GM21528 (cell line): Measurements from ENCODE around the gene RAB4A.

Experiments used
- ATAC-seq: cut with Tn5 transposase; IDR thresholded peaks from one replicate; pipeline ENCODE4 v1.9.1; 2021; ENCODE audit warnings: mild to moderate bottlenecking, moderate library complexity; ENCODE audit not compliant: unreplicated experiment, low FRiP score

Gene RAB4A

DNA sequence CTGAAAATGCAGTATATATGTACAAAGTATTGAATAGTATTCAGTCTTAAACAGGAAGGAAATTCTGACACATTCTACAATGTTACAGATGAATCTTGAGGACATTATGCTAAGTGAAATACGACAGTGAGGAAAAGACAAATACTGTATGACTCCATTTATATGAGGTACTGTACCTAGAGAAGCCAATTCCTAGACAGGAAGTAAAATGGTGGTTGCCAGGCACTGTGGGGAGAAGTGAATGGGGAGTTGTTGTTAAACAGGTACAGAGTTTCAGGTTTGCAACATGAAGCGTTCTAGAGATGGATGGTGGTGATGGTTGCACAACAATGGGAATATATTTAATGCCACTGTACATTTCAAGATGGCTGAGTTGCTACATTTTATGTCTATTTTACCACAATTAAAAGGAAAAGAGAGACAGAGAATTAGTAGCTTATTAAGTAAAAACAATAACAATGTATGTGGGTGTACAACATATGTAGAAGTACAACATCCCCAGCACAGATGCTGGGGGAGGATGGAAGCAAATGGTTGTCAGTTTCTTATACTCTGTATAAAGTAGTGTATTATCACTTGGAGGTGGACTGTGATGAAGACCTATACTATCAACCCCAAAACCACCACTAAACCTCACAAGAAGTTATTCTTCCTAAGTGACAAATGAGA lies 3.9 kb upstream of the RAB4A start:
- ATAC-seq: no peak

DNA sequence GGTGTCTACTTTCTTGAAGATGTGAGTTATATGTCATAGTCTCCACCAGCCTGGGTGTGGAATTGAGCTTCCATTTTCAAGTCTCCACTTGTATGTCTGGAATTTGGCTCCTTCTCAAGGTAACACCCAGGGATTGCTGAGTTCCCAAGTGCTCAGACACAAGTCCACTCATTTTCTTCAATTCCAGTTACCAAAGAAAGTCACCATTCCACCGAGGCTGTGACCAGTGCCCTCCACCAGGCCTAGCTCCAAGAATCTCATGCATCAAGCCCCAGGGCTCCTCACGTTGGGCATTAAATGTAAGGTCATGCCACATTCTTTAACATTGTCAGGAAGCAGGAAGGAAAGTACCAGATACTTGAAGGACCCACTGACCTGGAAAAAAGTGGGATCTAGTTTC lies 2.4 kb upstream of the RAB4A start:
- ATAC-seq: no peak

DNA sequence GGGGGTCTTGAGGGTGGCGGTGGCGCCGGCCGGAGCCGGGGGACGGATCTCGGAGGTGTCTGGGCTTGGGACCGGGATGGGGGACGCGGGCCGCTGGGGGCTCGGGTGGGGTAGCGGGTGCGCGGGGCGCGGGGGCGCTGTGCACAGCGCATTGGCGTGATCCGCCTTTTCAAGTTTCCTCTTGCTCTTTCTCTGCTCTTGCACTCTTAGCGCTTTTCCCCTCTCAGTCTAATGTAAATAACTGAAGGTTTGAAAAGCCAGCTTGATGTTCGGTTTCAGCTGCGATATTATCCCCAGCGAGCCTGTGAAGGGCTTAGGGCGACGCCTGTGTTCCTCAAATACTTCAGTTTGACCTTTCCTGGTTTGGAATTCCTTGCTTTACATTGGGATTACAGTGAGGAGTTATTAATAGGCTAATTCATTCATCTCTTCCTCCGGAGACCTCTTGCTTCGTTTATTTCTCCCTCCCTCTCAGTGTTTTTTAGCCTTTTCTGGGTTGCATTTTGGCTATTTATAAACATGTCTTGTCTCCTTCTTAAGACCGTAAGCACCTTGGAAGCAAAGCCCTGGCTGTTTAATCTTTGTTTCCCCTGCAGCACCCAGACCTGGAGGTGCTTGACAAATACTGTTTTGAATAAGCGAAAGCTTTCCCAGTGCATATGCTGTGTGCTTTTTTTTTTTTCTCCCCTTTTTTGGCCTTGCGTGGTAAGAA lies 693 bp downstream of the RAB4A start:
- peak; percentile 56 for ATAC-seq

DNA sequence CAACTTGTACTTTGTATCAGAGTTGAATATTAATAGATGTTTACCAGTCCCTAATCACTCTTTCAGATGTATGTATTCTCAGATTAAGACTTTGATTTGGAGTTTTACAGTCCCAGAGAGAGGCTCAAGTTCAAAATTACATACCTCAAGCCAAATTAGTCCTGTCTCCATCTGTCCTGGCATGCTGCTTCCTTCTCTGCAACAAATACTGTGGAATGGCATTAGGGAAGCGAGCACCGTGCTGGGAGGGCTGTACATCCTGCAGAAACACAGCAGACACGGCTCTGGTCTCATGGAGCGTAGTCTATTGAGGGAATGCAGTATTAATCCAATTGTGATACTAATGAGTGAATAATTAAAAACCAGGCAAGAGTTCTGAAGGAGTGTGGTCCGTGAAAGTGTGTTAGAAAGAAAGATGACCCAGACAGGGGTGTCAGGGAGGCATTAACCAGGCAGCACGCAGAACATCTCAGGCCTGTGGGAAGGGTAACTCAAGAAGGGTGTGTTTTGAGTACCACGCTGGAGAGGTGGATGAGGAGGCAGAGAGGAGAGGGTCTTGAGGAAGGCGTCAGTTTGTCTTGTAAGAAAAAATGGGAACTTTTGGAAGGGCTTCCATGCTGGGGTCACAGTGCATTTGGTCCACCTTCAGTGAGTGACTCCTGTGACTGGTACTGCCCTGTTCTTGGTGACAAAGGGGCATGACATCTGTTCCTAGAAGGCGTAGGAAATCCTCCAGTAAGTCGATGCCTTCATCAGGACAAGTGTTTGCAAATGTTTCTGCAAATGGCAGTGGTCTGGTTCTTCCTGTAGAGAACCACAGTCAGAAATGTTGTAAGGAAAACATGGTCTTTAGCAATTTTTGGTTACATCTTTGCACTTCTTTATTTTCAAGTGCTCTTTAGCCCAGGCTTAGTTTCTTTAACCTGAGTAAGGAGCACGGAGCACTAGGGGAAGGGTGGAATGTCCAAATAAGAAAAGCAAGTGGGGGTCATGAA lies 1.6 kb downstream of the RAB4A start:
- no peak for ATAC-seq

DNA sequence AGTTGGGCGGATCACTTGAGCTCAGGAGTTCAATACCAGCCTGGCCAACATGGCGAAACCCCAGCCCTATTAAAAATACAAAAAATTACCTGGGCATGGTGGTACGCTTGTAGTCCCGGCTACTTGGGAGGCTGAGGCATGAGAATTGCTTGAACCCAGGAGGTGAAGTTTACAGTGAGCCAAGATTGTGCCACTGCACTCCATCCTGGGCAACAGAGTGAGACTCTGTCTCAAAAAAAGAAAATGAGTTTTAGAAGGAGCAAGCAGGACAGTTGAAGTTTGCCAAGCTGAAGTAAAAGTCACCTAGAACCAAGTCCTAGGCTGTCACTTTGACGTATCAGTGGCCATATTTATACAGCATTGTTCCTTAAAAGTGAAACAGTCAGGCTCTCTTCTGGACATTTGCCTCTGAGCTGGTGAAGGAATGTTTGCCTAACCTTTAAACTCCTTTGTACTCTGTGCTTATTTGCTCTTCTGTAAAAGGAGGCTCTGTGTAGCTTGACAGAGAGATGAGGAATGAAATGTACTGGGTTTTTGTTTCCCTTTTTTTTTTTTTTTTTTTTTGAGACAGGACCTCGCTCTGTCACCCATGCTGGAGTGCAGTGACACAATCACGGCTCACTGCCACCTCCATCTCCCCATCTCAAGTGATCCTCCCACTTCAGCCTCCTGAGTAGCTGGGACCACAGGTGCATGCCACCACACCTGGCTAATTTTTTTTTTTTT lies 2.8 kb downstream of the RAB4A start:
- ATAC-seq: no peak

DNA sequence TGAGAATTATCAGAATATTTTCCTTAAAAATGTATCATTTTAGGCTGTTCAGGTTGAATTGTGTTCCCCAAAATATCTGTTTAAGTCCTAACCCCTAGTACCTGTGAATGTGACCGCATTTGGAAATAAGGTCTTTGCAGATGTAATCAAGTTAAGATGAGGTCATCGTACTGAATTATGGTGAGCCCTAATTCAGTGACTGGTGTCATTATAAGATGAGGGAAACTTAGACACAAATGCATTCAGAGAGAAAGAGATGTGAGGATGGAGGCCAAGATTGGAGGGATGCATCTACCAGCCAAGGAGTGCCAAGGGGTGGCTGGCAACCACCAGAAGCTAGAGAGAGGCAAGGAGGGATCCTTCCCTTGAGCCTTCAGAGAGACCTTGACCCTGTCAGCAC lies 4.1 kb downstream of the RAB4A start:
- ATAC-seq: no peak

DNA sequence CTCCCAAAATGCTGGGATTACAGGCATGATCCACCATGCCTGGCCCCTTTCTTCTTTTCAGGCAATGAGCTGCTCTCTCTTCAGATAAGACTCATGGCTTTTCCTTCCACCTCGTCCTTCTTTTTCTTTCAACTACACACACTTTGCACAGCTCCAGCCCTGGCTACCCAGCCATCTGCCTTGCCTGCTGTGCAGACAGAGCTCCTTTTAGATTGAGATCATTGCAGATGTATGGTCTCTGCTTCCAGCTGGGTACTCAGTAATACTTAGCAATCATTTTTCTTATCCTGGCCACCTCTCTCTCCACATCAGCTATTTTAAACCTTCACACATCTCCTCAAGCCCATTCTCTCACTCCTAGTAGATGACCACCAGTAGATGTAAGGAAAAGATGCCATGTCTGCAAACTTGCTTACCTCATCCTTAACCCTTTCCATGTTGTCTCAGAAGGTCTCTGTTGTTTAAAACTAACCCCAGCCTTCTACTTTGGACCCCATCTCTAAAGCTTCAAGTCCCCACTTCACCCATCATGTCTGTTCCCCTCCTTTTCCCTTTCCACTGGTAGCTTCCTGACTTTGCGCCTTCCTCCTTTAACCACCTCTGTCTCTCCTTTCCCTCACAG lies 7.3 kb downstream of the RAB4A start:
- ATAC-seq: no peak

DNA sequence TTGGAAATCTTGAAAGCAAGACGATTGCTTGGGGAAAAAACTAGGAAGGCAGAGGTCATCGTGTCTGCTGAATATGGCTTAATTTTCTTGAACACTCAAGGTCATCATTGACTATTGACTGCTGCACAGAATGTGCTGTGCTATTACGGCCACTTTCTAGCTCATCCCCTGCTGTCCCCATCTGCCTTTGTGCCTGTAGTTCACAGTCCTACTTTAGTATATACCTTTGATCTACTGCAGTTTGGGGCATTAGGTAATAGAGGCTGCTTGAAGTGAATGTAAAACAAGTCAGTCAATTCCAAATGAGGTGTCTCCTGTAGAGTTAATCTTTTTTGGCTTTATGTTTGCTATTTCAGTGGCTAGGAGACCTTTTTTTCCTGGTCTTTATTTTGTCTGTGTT lies 8.3 kb downstream of the RAB4A start:
- ATAC-seq: no peak

DNA sequence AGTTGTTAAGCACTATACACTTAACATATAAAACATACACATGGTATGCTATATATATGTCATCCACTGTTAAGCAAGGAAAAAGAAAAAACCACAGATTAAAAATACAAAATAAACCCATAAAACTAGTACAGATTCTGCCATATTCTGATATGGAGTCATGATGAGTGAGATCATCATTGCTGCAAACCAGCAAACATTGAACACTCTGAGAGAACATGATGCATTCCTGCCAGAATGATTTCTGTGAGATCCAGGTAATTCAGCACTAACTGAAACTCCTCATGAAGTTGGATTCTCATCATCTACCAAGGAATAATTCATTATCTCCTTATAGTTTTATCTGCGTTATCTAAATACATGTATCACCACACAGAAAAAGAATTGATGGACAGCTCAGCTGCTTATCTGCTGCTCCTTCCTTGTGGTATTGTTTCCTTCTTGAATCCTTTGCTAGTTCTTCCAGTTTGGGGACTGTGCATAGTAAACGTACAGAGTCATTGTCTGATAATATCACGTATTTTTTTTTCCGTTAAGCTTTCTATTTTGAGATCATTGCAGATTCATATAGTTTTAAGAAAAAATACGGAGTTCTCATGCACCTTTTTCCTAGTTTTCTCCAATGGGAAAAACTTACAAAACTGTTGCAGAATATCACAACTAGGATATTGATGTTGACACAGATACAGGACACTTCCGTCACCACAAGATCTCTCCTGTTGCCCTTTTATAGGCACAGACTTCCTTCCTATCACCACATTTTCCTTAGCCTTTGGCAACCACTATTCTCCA lies 9.3 kb downstream of the RAB4A start:
- ATAC-seq: no peak

DNA sequence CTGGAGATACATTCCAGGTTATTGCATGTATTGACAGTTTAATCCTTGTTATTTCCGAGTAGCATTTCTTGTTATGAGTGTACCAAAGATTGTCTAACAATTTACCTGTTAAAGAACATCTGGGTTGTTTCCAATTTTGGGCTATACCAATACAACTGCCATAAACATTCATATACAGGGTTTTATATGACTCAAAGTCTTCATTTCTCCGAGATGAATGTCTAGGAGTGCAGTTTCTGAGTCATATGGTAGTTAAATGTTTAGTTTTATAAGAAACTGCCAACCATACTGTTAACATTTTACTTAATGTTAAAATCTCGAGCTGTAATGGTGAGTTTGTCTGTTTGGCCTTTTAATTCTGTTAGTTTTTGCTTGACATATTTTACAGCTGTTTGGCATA lies 10.0 kb downstream of the RAB4A start:
- ATAC-seq: no peak

DNA sequence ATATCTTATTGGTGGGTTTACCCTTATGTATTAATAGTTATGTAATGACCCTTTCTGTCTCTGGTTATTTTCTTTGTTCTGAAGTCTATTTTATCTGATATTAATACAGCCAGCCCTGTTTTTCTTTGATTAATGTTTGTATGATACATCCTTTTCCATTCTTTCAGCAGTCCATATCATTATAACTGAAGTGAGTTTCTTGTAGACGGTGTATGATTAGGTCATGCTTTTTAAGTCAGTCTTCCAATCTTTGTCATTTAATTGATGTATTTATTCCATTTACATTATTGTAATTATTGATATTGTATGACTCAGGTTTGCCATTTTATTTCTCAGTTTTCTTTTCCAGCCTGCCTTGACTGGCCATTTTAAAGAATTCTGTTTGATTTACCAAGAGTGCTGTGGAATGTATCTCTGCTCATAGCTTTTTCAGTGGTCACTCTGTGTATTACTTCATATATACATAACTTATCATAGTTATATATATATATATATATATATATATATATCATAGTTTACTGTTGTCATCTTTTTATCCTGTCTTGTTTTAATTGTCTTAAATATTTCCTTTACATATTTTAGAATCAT lies 10.5 kb downstream of the RAB4A start:
- no peak for ATAC-seq

DNA sequence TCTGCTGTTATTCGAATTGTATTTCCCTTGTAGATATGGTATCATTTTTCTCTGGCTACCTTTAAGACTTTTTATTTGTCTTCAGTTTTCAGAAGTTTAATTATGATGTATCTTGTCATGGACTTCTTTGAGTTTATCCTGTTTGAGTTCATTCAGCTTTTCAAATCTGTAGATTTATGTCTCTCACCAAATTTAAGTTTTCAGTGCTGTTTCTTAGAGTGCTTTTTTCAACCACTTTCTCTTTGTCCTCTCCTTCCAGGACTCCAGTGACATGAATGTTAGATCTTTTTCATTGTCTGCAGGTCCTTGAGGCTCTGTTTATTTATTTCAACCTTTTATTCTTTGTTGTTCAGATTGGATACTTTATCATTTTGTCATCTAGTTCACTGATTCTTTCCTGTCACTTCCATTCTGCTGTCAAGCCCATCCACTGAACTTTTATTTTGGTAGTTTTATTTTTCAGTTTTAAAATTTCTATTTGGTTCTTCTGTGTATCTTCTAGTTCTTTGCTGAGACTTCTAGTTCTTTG lies 11.4 kb downstream of the RAB4A start:
- ATAC-seq: no peak

DNA sequence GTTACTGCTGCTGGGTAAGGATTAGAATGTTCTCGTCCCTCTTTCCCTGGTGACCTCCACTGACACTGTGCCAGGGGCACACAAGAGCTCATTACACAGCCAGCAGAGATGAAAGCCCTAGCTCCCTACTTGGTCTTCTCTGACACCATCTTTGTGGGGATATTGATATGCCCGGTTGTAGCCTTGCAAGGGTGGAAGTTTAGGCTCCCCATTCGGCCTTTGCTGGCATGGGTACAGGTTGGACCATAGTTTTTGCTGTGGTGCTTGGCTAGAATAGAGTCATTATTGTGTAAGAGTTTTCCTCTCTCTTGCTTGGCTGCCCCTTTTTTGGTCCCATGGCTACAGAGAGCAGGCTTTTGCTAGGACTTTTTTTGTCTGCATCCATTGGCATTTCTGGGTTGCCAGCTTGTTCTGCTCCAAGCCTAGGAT lies 12.3 kb downstream of the RAB4A start:
- ATAC-seq: no peak

DNA sequence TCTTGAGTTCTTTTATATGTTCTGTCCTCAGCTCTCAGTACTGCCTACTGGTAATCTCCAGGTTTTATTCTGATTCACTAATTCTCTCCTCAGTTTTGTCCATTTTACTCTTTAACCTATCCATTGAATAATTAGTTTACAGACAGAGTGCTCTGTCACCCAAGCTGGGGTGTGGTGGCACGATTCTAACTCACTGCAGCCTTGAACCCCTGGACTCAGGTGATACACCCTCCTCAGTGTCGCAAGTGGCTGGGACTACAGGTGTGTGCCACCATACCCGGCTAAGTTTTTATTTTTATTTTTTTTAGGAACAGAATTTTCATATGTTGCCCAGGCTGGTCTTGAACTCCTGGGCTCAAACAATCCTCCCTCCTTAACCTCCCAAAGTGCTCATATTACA lies 14.0 kb downstream of the RAB4A start:
- no peak for ATAC-seq

DNA sequence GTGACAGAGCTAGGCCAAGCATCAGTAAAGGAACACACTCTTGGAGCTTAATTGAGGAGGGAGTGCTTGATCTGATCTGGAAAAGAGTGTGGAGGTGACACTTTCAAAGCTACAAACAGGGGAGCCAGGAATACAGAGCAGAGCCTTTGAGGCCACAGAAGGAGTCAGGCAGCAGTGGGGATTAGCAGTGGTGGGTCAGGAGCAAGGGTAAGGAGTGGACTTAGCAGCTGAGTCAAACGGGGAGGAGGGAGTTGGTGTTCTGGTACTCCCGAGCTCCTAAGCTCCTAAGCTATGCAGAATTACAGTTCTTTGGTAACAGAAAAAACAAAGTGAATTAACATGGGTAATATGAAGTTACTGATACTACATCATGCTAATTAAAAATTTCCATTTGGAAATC lies 14.5 kb downstream of the RAB4A start:
- ATAC-seq: no peak

DNA sequence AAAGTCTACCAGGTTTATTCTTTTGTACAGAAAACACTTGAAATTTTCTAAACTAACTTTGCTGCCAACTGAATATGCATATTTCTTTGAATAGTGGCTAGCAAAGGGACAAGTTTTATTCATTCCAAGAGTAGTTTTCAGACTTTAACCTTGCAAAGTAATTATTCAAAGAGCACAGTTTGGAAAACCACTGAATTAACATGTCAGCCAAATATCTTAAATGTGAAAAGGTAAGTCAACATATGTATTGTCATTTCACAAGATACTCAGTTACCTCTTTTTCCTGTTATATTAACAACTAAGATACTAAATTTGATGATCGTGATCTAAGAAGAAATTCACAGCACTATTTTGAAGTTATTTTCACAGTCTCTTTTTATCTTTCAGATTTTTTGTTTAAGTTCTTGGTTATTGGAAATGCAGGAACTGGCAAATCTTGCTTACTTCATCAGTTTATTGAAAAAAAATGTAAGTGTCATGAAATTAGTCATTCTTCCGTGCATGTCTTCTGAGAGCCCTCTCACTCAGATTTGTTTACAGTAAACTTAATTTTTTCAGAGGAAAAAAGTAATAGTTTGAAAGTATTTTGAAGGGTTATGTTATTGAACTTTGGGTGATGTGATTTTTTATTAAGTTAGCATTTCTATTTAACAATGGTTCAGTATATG lies 15.3 kb downstream of the RAB4A start:
- no peak for ATAC-seq

DNA sequence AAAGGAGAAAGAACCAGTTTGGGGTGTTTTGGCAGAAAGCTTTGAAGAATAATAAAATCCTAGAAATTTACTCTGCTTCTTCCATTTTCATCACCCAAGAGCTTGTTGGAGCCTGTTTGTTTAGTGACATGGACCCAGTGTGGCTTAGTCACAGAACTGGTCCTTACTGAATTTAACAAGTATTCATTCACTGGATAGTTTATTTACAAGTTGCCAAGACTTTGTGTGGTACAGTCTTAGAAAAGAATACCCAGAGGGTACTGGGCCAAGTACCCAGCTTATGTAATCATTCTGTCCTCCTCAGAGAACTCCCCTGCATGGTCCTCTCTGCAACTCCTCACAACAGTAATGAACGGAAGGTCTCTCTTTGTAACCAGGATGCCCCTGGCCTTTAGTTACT lies 16.4 kb downstream of the RAB4A start:
- ATAC-seq: no peak

DNA sequence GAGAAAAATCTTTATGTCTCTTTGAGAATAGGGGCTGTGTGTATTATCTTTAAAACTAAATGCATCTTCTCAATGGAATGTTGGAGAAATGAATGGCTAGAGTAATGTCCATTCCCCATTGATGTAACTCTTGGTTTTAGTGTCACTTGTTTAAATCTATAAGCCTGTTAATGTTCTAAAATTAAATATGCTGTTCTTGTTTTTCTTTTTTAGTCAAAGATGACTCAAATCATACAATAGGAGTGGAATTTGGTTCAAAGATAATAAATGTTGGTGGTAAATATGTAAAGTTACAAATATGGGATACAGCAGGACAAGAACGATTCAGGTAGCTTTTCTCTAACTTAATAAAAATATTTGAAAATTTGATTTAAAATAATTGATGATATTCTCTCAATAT lies 17.6 kb downstream of the RAB4A start:
- ATAC-seq: no peak
